CD4-positive, alpha-beta T cell treated with Interleukin-2 at 100 ng/mL for 4 hours (primary cell): ENCODE results near the gene IPPK.

ENCODE experiments used
- DNase-seq: peaks from one replicate; pipeline ENCODE4 v3.0.0-alpha.2; 2020; ENCODE audit warnings: low spot score

IPPK gene

GRCh38 chr9:92614763-92615461, 55.0 kb downstream of the IPPK start:
- DNase-seq = no peak

GRCh38 chr9:92614123-92614510, 55.8 kb downstream of the IPPK start:
- DNase-seq = no peak

GRCh38 chr9:92613268-92614122, 56.4 kb downstream of the IPPK start:
- no peak for DNase-seq

- no peak for DNase-seq
These were observed 57.1 kb downstream of the IPPK start for GRCh38 chr9:92612816-92613215.

- DNase-seq = no peak
These were observed 57.6 kb downstream of the IPPK start for GRCh38 chr9:92612292-92612691.

GRCh38 chr9:92611621-92612285, 58.2 kb downstream of the IPPK start:
- no peak for DNase-seq

- no peak for DNase-seq
These were observed 59.2 kb downstream of the IPPK start for GRCh38 chr9:92610470-92611420.

- no peak for DNase-seq
These were observed 61.0 kb downstream of the IPPK start for GRCh38 chr9:92608909-92609445.

- no peak for DNase-seq
These were observed 61.6 kb downstream of the IPPK start for GRCh38 chr9:92608241-92608908.

- DNase-seq = no peak
These were observed 62.2 kb downstream of the IPPK start for GRCh38 chr9:92607773-92608172.

- no peak for DNase-seq
These were observed 62.8 kb downstream of the IPPK start for GRCh38 chr9:92607088-92607487.

GRCh38 chr9:92605224-92605623, 64.7 kb downstream of the IPPK start:
- DNase-seq = no peak

- no peak for DNase-seq
These were observed 65.9 kb downstream of the IPPK start for GRCh38 chr9:92603990-92604389.

- DNase-seq = no peak
These were observed 66.8 kb downstream of the IPPK start for GRCh38 chr9:92603100-92603499.

- no peak for DNase-seq
These were observed 67.5 kb downstream of the IPPK start for GRCh38 chr9:92602413-92602812.

- DNase-seq = no peak
These were observed 68.5 kb downstream of the IPPK start for GRCh38 chr9:92601451-92601850.

GRCh38 chr9:92600462-92601261, 69.3 kb downstream of the IPPK start:
- DNase-seq = no peak

GRCh38 chr9:92599938-92600461, 69.9 kb downstream of the IPPK start:
- DNase-seq = no peak

GRCh38 chr9:92598382-92598781, 71.5 kb downstream of the IPPK start:
- no peak for DNase-seq

- no peak for DNase-seq
These were observed 74.0 kb downstream of the IPPK start for GRCh38 chr9:92595930-92596329.
